ENCODE results near the gene MPC1L. TPM values are rescaled to one million over a fixed set of nuclear protein-coding genes. Genes with fewer than 3 reads are reported as not detected.

Gene MPC1L
- total RNA-seq, 1 experiment from 2014 or later: not detected

GRCh38 chrX:40647307-40648197, 24.3 kb downstream of the MPC1L start, which contains the start of gene CXorf38:
TSS of gene CXorf38 (minus strand) at chrX:40647561. CDS start at chrX:40647520, 41 bp downstream.
- Histone ChIP-seq H3K9me3 (ENCODE audit: control insufficient read depth, insufficient read depth, low read depth, low read length) (no peaks in the 10 kb centered on the region), H3K4me1 (ENCODE audit: control insufficient read depth, insufficient read depth, low read length) (no peaks in the 10 kb centered on the region), H3K4me3 (ENCODE audit: low read depth in 2 of 2, low read length in 2 of 2) (peak within 1 kb of the TSS; percentile 66 to 67), H3K36me3 (ENCODE audit: control insufficient read depth, insufficient read depth, low read length) (no peaks in the 10 kb centered on the region), H3K27me3 (ENCODE audit: control insufficient read depth, insufficient read depth, low read length) (no peaks in the 10 kb centered on the region), H3K27ac (ENCODE audit: low read length) (peak within 1 kb of the TSS; percentile 73)
- intact Hi-C loops (cut with micrococcal nuclease; ENCODE audit: unreplicated experiment) (no loop called here), in situ Hi-C loops (cut with HindIII; ENCODE audit: low pct_unique_long_range_greater_than_20kb, low sequenced_read_pairs) (no loop called here)
- ATAC-seq (peak; percentile 90), DNase-seq (ENCODE audit: low read depth, low spot score) (no peak)
- ChIA-PET CTCF (interaction anchor here (0.7 kb wide), 1 partner anchor 104 kb away, joined by 4 read pairs; no protein-coding TSS in a partner anchor), POLR2A (no interaction called here)
- BruUV-seq (replicated peaks): no TSS peak
- TF ChIP-seq POLR2AphosphoS5 (IDR thresholded peaks at IDR 0.05; ENCODE audit: low read depth, low read length) (peak; percentile 48; the same call in 1 of the 2 replicates), SIN3A (IDR thresholded peaks at IDR 0.05; ENCODE audit: borderline replicate concordance, insufficient read depth, low read depth, low read length) (no peak)

GRCh38 chrX:40651620-40652223, 28.5 kb downstream of the MPC1L start:
- no peaks in the 10 kb centered on the region; the same call in 1 of the 2 replicates for H3K36me3 ChIP-seq (ENCODE audit: control insufficient read depth, insufficient read depth, low read length)
- no peak for DNase-seq (ENCODE audit: low read depth, low spot score)

More at GRCh38 chrX:40651620-40652223, 28.5 kb downstream of the MPC1L start:
- H3K4me1 ChIP-seq (ENCODE audit: control insufficient read depth, insufficient read depth, low read length): no peaks in the 10 kb centered on the region
- in situ Hi-C loops (cut with HindIII; ENCODE audit: low pct_unique_long_range_greater_than_20kb, low sequenced_read_pairs) (no loop called here), intact Hi-C loops (cut with micrococcal nuclease; ENCODE audit: unreplicated experiment) (loop anchor here (5.0 to 10.0 kb wide), 2 partner anchors 146 to 443 kb away; no protein-coding TSS in a partner anchor)
- TF ChIP-seq REST (IDR thresholded peaks at IDR 0.05; ENCODE audit: insufficient read depth in 1 of 2, low read depth in 2 of 2, low read length in 1 of 2): no peak
- peak; percentile 65; the same call in 1 of the 2 replicates for TF ChIP-seq CTCF (IDR thresholded peaks at IDR 0.05)
- no peak overlapping the region for H3K27ac ChIP-seq (ENCODE audit: low read length)
- H3K9me3 ChIP-seq (ENCODE audit: control insufficient read depth, insufficient read depth, low read depth, low read length): no peaks in the 10 kb centered on the region
- POLR2A ChIA-PET: no interaction called here
- H3K4me3 ChIP-seq (ENCODE audit: low read depth in 2 of 2, low read length in 2 of 2): no peak overlapping the region
- no TSS peak for BruUV-seq (replicated peaks)
- no peak for ATAC-seq
- CTCF ChIA-PET: interaction anchor here (0.7 kb wide), 1 partner anchor 108 kb away, joined by 3 read pairs; no protein-coding TSS in a partner anchor
- H3K27me3 ChIP-seq (ENCODE audit: control insufficient read depth, insufficient read depth, low read length): no peaks in the 10 kb centered on the region
